IPS-18c (cell line): ENCODE data around the gene SFXN5.

ENCODE experiments used
- H3K4me3 ChIP-seq: 2 replicates; pipeline ENCODE4 v1.7.0; 2013; ENCODE audit warnings: low read depth, mild to moderate bottlenecking, low read length, moderate library complexity; ENCODE audit not compliant: insufficient read depth
- H3K9me3 ChIP-seq: one replicate; pipeline ENCODE4 v1.6.1; 2013; ENCODE audit warnings: mild to moderate bottlenecking, low read length, moderate library complexity; ENCODE audit not compliant: control insufficient read depth, insufficient read depth

SFXN5 gene

DNA sequence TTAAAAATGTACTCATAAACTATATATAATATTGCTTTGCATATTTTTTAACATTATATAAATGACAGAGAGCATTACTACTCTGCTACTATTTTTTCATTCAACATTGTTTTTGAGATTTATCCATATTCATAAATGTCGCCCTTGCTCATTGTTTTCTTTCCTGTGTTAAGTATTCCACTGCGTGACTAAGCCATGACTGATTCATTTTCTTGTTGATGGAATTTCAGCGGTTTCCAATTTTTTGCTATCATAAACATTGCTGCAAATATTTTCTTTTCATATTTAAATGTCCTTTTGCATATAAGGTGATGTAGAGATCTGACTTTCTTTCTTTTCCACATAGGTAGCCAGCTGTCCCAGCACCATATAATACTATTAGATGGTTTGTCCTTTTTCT is 57.6 kb downstream of the SFXN5 start:
- no peaks in the 10 kb centered on the region for H3K9me3 ChIP-seq

GRCh38 chr2:73009177-73009839 is 62.2 kb downstream of the SFXN5 start:
- Histone ChIP-seq H3K9me3 (no peaks in the 10 kb centered on the region), H3K4me3 (no peak overlapping the region)

More for the DNA sequence above, 57.6 kb downstream of the SFXN5 start:
- no peak overlapping the region for H3K4me3 ChIP-seq

- Histone ChIP-seq H3K9me3 (no peaks in the 10 kb centered on the region), H3K4me3 (no peak overlapping the region)
Measured at GRCh38 chr2:73008766-73009135, 62.8 kb downstream of the SFXN5 start.

GRCh38 chr2:73007991-73008765 is 63.3 kb downstream of the SFXN5 start:
- Histone ChIP-seq H3K9me3 (no peaks in the 10 kb centered on the region), H3K4me3 (no peak overlapping the region)

GRCh38 chr2:73006969-73007710 is 64.4 kb downstream of the SFXN5 start:
- Histone ChIP-seq H3K9me3 (no peaks in the 10 kb centered on the region), H3K4me3 (no peak overlapping the region)

DNA sequence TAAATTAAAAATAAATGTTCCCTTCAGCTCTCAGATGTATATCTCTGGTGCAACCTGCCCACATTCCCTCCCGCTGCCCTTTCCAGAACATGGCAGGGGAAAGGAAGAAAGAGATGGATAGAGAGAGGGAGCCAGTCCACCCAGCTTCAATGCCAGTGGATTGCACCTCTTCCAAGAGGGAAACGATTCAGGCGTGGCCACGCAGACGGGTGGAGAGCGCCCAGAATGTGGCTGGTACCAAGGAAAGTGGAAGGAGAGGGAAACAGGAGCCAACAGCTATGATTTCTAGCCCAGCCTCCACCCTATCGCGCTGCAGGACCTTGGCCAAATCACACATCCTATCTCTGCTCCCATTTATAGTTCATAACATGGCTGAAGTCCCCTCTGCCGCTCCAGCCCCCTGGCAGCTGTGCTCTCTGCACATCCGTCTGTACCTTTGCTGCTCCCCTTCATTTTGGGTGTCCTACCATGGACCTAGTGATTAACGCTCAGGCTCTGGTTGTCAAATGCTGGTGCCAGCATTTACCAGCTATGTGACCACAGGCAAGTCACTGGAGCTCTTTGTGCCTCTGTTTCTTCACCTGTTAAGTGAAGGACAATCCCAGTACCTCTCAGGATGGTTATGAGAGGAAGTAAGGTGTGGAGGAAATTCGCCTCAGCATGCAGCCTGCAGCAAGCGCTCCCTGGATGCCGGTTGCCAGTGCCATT is 66.5 kb downstream of the SFXN5 start:
- no peak overlapping the region for H3K4me3 ChIP-seq
- no peaks in the 10 kb centered on the region for H3K9me3 ChIP-seq

- no peak overlapping the region for H3K4me3 ChIP-seq
- H3K9me3 ChIP-seq, result no peaks in the 10 kb centered on the region
Measured at GRCh38 chr2:73004466-73004865, 67.0 kb downstream of the SFXN5 start.

DNA sequence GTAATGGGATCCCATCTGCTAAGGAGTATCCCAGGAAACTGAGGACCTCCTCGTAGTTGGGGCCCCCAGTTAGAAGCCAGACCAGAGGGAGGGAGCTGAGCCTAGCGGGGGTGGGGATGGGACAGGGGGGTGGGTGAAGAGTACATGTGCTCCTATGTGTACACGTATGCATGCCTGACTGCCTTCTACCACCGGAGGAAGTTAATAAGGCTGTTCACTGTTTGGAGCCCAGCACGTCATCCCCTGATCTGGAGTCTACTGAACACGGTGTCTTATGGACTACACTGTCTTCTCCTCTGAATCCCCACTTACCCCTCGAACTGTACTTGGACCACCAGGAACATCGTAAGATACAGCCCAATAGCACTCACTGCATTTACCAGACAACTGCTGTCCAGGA is 68.5 kb downstream of the SFXN5 start:
- Histone ChIP-seq H3K9me3 (no peaks in the 10 kb centered on the region), H3K4me3 (no peak overlapping the region)

- Histone ChIP-seq H3K4me3 (no peak overlapping the region), H3K9me3 (no peaks in the 10 kb centered on the region)
Measured at GRCh38 chr2:73000808-73001570, 70.5 kb downstream of the SFXN5 start.

DNA sequence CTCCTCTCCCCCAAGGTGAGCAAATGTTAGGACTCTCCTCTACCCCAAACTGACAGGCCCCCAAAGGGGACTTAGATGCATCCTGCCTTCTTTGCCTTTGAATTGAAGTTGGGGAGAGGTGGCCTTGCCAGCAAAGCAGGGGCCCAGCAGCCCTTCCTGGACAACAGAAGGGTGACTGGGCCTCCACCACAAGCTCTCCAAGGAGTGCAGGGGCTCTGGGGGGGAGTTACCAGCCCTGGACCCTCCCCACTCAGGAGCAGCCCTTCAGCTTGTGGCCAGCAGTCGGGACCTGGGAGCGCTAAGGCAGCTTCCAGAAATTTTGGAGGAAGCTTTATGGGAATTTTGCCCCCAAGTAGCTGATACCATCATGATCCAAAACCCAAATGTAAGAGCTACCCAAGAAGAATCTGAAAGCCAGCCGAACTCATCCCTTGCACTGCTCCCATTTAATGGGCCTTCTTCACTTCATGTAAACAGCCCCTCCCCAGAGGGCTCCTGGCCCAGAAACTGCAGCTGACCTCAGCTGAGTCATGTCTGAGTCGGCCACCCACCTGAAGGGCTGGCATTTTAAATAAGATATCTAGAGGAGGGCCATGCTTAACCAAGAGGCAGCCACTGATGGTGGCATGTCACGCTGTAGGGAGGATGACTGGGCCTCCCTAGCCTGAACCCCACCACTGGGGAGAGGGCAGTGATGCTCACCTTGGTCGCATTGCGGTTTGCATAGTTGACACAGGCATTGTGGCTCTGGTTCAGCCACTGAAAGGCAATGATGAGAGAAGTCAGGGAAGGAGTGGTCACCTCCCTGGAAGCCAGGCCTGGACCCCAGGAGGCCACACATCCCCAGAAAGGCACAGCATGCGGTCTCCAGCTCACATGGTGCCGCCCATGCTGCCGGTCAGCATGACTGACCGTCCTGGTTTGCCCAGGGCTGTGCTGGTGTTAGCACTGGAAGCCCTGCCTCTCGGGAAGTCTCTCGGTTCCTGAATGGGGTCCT is 71.5 kb downstream of the SFXN5 start:
- no peaks in the 10 kb centered on the region for H3K9me3 ChIP-seq
- no peak overlapping the region for H3K4me3 ChIP-seq

GRCh38 chr2:72998724-72999123 is 72.8 kb downstream of the SFXN5 start:
- no peaks in the 10 kb centered on the region for H3K9me3 ChIP-seq
- H3K4me3 ChIP-seq, result no peak overlapping the region

- no peaks in the 10 kb centered on the region for H3K9me3 ChIP-seq
- no peak overlapping the region for H3K4me3 ChIP-seq
Measured at GRCh38 chr2:72998234-72998651, 73.3 kb downstream of the SFXN5 start.

- H3K9me3 ChIP-seq, result no peaks in the 10 kb centered on the region
- no peak overlapping the region for H3K4me3 ChIP-seq
Measured at GRCh38 chr2:72996117-72996502, 75.4 kb downstream of the SFXN5 start.

DNA sequence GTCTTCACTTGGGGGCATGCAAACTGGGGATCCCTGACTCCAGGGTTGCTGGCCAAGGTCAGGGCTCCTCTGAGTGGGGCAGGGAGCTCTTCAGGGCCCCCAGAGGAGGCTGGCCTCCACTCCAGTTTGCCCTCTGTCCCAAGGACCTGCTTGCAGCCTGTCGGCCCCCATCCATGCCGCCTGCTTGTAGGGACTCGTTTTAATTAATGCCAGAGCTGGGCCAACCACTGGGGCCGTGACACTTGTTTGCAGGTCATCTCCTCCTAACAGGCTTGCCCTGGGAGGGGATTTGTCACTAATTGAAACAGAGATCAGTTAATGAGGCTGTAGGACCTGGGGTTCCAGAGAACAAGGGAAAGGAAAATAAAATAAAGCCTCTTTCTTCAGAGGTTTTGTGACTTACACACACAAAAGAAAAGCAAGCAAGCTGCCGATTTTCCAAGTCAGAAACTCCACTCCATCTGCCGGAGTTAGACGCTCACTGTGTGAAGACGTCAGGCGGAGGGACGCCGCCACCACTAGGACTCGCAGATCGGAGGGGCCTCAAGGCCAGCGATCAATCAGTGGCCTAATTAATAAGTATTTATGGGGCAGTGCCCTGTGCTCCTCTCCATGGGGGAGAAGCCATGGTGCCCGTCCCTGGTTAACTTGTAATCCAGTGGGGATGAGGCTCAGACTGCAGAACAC is 75.9 kb downstream of the SFXN5 start:
- no peak overlapping the region for H3K4me3 ChIP-seq

GRCh38 chr2:72994991-72995380 is 76.5 kb downstream of the SFXN5 start:
- Histone ChIP-seq H3K9me3 (no peaks in the 10 kb centered on the region), H3K4me3 (no peak overlapping the region)

More for the DNA sequence above, 75.9 kb downstream of the SFXN5 start:
- no peaks in the 10 kb centered on the region for H3K9me3 ChIP-seq
